Parathyroid adenoma (tissue), 2 donors: ENCODE measurements around the gene SMARCA4.

Experiments used
- H2AFZ ChIP-seq: fragments of 300-600 bp; sonication (generic); one replicate; pipeline ENCODE4 v1.7.0; 2017; ENCODE audit warnings: antibody characterized with exemption, mild to moderate bottlenecking
- H3K27ac ChIP-seq: fragments of 300-600 bp; sonication (generic); one replicate; pipeline ENCODE4 v1.7.0; 2017
- H3K27me3 ChIP-seq: fragments of 300-600 bp; sonication (generic); one replicate; pipeline ENCODE4 v1.7.0; 2017; ENCODE audit warnings: low read length; ENCODE audit not compliant: control insufficient read depth, insufficient read depth
- H3K36me3 ChIP-seq: fragments of 300-600 bp; sonication (generic); one replicate; pipeline ENCODE4 v1.7.0; 2017; ENCODE audit warnings: low read length; ENCODE audit not compliant: control insufficient read depth, insufficient read depth
- H3K4me1 ChIP-seq: fragments of 300-600 bp; sonication (generic); one replicate; pipeline ENCODE4 v1.7.0; 2017; ENCODE audit warnings: control low read depth
- H3K4me2 ChIP-seq: fragments of 300-600 bp; sonication (generic); one replicate; pipeline ENCODE4 v1.7.0; 2017; ENCODE audit warnings: low read length
- H3K4me3 ChIP-seq: fragments of 300-600 bp; sonication (generic); one replicate; pipeline ENCODE4 v1.7.0; 2017; ENCODE audit warnings: low read depth, low read length
- H3K79me2 ChIP-seq: fragments of 300-600 bp; sonication (generic); one replicate; pipeline ENCODE4 v1.7.0; 2017; ENCODE audit warnings: control low read depth
- H3K9ac ChIP-seq: fragments of 300-600 bp; sonication (generic); one replicate; pipeline ENCODE4 v1.7.0; 2017; ENCODE audit warnings: mild to moderate bottlenecking
- H3K9me3 ChIP-seq: fragments of 300-600 bp; sonication (generic); one replicate; pipeline ENCODE4 v1.7.0; 2017; ENCODE audit warnings: low read length; ENCODE audit not compliant: control insufficient read depth
- CTCF ChIP-seq: fragments of 300-600 bp; sonication (generic); IDR thresholded peaks from one replicate; pipeline ENCODE4 v1.7.0; 2017; ENCODE audit warnings: antibody characterized with exemption, mild to moderate bottlenecking
- donor health status: primary hyperparathyroidism.

Gene SMARCA4

GRCh38 chr19:11017275-11018035 is 56.6 kb downstream of the SMARCA4 start:
- Histone ChIP-seq H3K36me3 (no peaks in the 10 kb centered on the region), H3K4me3 (no peak overlapping the region), H3K27ac (no peak overlapping the region), H3K4me1 (no peaks in the 10 kb centered on the region), H3K9me3 (no peaks in the 10 kb centered on the region), H3K27me3 (no peaks in the 10 kb centered on the region), H3K9ac (no peak overlapping the region), H3K4me2 (no peak overlapping the region), H2AFZ (no peak overlapping the region), H3K79me2 (no peaks in the 10 kb centered on the region)
- TF ChIP-seq CTCF = no peak

- H2AFZ ChIP-seq = no peak overlapping the region
- no peaks in the 10 kb centered on the region for H3K4me1 ChIP-seq
- no peak overlapping the region for H3K9ac ChIP-seq
- no peaks in the 10 kb centered on the region for H3K27me3 ChIP-seq
- no peaks in the 10 kb centered on the region for H3K79me2 ChIP-seq
- no peaks in the 10 kb centered on the region for H3K36me3 ChIP-seq
- H3K9me3 ChIP-seq = no peaks in the 10 kb centered on the region
- no peak overlapping the region for H3K27ac ChIP-seq
- H3K4me2 ChIP-seq = no peak overlapping the region
- no peak overlapping the region for H3K4me3 ChIP-seq
- TF ChIP-seq CTCF = no peak
Measured at GRCh38 chr19:11018179-11018578, 57.3 kb downstream of the SMARCA4 start.

GRCh38 chr19:11018763-11019162 is 57.9 kb downstream of the SMARCA4 start:
- Histone ChIP-seq H3K4me3 (no peak overlapping the region), H3K27me3 (no peaks in the 10 kb centered on the region), H2AFZ (no peak overlapping the region), H3K4me2 (no peak overlapping the region), H3K9ac (no peak overlapping the region), H3K4me1 (no peaks in the 10 kb centered on the region), H3K36me3 (no peaks in the 10 kb centered on the region), H3K79me2 (no peaks in the 10 kb centered on the region), H3K9me3 (no peaks in the 10 kb centered on the region), H3K27ac (no peak overlapping the region)
- no peak for TF ChIP-seq CTCF

- H3K4me3 ChIP-seq = no peak overlapping the region
Measured at GRCh38 chr19:11019262-11019661, 58.4 kb downstream of the SMARCA4 start.

More at GRCh38 chr19:11019262-11019661, 58.4 kb downstream of the SMARCA4 start:
- Histone ChIP-seq H3K9ac (no peak overlapping the region), H2AFZ (no peak overlapping the region), H3K9me3 (no peaks in the 10 kb centered on the region), H3K79me2 (no peaks in the 10 kb centered on the region), H3K4me2 (no peak overlapping the region), H3K36me3 (no peaks in the 10 kb centered on the region), H3K27me3 (no peaks in the 10 kb centered on the region), H3K27ac (no peak overlapping the region), H3K4me1 (no peaks in the 10 kb centered on the region)
- no peak for TF ChIP-seq CTCF
